ENCODE results near the gene PFN2. TPM values are rescaled to one million over a fixed set of nuclear protein-coding genes. Genes with fewer than 3 reads are reported as not detected.

PFN2 gene
- total RNA-seq, 1 experiment from 2014 or later, result 309 TPM

- no peak for DNase-seq (ENCODE audit: low read depth)
These were observed 53.5 kb downstream of the PFN2 start for GRCh38 chr3:149917124-149917667.

Other genes with a start within 250 kb of the PFN2 start
- 40.5 and 50.8 TPM in 2 replicates for gene COMMD2, start 218.4 kb downstream of the PFN2 start, total RNA-seq (2014; rRNA removed; shearing (Covaris generic))
- gene ANKUB1, start 178.3 kb downstream of the PFN2 start, total RNA-seq (2014; rRNA removed; shearing (Covaris generic)), result 0.12 TPM in 1 of 2 replicates, not detected in the other
- gene RNF13, start 157.7 kb downstream of the PFN2 start, total RNA-seq (2014; rRNA removed; shearing (Covaris generic)), result 53.9 and 73.4 TPM in 2 replicates